ENCODE data around the gene LOXL4. TPM values are rescaled to one million over a fixed set of nuclear protein-coding genes. Genes with fewer than 3 reads are reported as not detected.

The LOXL4 gene
- total RNA-seq, 1 experiment from 2014 or later, result 1.3 TPM

- intact Hi-C loops (cut with micrococcal nuclease), result no loop called here
- Histone ChIP-seq H4K20me1 (ENCODE audit: insufficient read depth) (no peaks in the 10 kb centered on the region), H3K9me3 (ENCODE audit: control insufficient read depth in 1 of 2, insufficient read depth in 1 of 2, low read depth in 1 of 2, low read length in 2 of 2) (no peaks in the 10 kb centered on the region), H3K79me2 (ENCODE audit: insufficient read depth, low read length) (no peaks in the 10 kb centered on the region), H3K27ac (ENCODE audit: low read depth, low read length) (no peak overlapping the region), H3K9me2 (ENCODE audit: insufficient read depth) (no peaks in the 10 kb centered on the region), H3K4me2 (ENCODE audit: low read length) (no peak overlapping the region), H3K27me3 (ENCODE audit: insufficient read depth, low read length) (no peaks in the 10 kb centered on the region), H3K36me3 (ENCODE audit: control insufficient read depth in 1 of 2, insufficient read depth in 2 of 2, low read length in 2 of 2) (no peaks in the 10 kb centered on the region), H3K4me3 (replicated peaks in 1 of 2; ENCODE audit: low read depth in 1 of 2, low read length in 2 of 2) (no peak overlapping the region), H3K9ac (ENCODE audit: low read length) (no peak overlapping the region), H2AFZ (ENCODE audit: low read depth, low read length, poor library complexity, severe bottlenecking) (no peak overlapping the region), H3K4me1 (ENCODE audit: control insufficient read depth in 1 of 2, insufficient read depth in 2 of 2, low read length in 2 of 2) (peaks cover 27 to 36% of the 10 kb centered on the region in 2 experiments)
- ATAC-seq, result no peak
- no peak for DNase-seq (ENCODE audit: low read depth, low spot score)
- ChIA-PET RAD21 (ENCODE audit: low non-redundant PET in 1 of 2, low total read pairs in 2 of 2, uncharacterized antibody in 2 of 2, unreplicated experiment in 2 of 2) (interaction anchor here in 1 of 2 experiments (0.9 kb wide), 1 partner anchor 37 kb away, joined by 3 read pairs; no protein-coding TSS in a partner anchor), CTCF (no interaction called here), POLR2A (no interaction called here)
- no peak for TF ChIP-seq EGR1 (IDR thresholded peaks at IDR 0.05; ENCODE audit: low read depth)
- TF ChIP-seq MAX (IDR thresholded peaks at IDR 0.05), result no peak
- TF ChIP-seq, protein P1, sequence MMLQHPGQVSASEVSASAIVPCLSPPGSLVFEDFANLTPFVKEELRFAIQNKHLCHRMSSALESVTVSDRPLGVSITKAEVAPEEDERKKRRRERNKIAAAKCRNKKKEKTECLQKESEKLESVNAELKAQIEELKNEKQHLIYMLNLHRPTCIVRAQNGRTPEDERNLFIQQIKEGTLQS (IDR thresholded peaks at IDR 0.05), result no peak
- no peak for TF ChIP-seq SP1 (IDR thresholded peaks at IDR 0.05; ENCODE audit: low read depth)
- TF ChIP-seq YY1 (IDR thresholded peaks at IDR 0.05; ENCODE audit: extremely low read depth, insufficient replicate concordance, low read depth, low read length), result no peak
- TF ChIP-seq CBX3 (IDR thresholded peaks at IDR 0.05; ENCODE audit: low read depth), result no peak
- TF ChIP-seq POLR2A (IDR thresholded peaks at IDR 0.05; ENCODE audit: borderline replicate concordance, extremely low read depth, insufficient read depth, insufficient read length), result no peak
- TF ChIP-seq CEBPB (IDR thresholded peaks at IDR 0.05; ENCODE audit: low read depth), result no peak
- no peak for TF ChIP-seq POLR2AphosphoS5 (IDR thresholded peaks at IDR 0.05; ENCODE audit: low read depth, low read length)
- no peak for TF ChIP-seq ZBTB33 (IDR thresholded peaks at IDR 0.05; ENCODE audit: extremely low read depth, insufficient replicate concordance, low read length)
- TF ChIP-seq JUND (IDR thresholded peaks at IDR 0.05), result no peak
- no peak for TF ChIP-seq RAD21 (IDR thresholded peaks at IDR 0.05; ENCODE audit: low read depth)
- no peak for TF ChIP-seq ZFX (IDR thresholded peaks at IDR 0.05)
- no peak for TF ChIP-seq REST (IDR thresholded peaks at IDR 0.05; ENCODE audit: low read depth)
- no TSS peak for BruUV-seq (replicated peaks)
Measured at GRCh38 chr10:98272245-98272644, 4.3 kb upstream of the LOXL4 start.
